ENCODE measurements around the gene PHF2.

The PHF2 gene

DNA sequence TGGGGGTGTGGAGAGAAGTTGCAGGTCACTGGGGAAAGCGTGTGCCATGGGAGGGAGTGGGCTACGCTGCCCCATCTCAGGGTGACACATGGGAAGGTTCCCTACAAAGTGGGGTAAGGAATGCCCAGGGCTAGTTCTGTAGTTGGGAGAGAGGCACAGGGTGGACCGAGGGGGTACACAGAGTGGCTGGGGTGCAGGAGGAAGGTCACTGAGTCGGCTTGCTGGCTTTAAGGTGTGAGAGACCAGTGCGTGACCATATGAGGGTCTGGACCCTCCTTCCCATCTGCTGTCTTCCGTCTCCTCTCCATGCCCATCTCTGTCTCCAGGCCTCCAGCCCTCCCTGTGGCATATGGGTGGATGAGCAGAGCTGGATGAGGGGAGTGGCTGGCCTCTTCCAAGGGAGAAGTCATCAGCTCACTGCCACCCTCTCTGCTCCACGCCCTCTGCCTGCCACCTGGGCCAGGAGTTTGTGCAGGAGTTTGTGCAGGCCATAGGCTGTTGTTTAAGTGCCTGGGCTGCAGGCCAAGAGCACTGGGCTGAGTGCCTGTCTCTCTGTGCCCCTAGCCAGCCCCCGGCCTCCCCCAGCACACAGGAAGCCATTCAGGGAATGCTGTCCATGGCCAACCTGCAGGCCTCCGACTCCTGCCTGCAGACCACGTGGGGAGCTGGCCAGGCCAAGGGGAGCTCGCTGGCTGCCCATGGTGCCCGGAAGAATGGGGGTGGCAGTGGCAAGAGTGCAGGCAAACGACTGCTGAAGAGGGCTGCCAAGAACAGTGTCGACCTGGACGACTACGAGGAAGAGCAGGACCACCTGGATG, 96.8 kb downstream of the PHF2 start:
- TF ChIP-seq, protein P1, sequence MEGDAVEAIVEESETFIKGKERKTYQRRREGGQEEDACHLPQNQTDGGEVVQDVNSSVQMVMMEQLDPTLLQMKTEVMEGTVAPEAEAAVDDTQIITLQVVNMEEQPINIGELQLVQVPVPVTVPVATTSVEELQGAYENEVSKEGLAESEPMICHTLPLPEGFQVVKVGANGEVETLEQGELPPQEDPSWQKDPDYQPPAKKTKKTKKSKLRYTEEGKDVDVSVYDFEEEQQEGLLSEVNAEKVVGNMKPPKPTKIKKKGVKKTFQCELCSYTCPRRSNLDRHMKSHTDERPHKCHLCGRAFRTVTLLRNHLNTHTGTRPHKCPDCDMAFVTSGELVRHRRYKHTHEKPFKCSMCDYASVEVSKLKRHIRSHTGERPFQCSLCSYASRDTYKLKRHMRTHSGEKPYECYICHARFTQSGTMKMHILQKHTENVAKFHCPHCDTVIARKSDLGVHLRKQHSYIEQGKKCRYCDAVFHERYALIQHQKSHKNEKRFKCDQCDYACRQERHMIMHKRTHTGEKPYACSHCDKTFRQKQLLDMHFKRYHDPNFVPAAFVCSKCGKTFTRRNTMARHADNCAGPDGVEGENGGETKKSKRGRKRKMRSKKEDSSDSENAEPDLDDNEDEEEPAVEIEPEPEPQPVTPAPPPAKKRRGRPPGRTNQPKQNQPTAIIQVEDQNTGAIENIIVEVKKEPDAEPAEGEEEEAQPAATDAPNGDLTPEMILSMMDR (IDR thresholded peaks at IDR 0.05; ENCODE audit: low read depth, low read length): no peak
- no peak overlapping the region for H3K4me3 ChIP-seq (ENCODE audit: low read depth, low read length)

- TF ChIP-seq, protein P1 (IDR thresholded peaks at IDR 0.05; ENCODE audit: low read depth, low read length): no peak
- no peak overlapping the region for H3K4me3 ChIP-seq (ENCODE audit: low read depth, low read length)
These were observed 97.5 kb downstream of the PHF2 start for GRCh38 chr9:93673839-93674334.

DNA sequence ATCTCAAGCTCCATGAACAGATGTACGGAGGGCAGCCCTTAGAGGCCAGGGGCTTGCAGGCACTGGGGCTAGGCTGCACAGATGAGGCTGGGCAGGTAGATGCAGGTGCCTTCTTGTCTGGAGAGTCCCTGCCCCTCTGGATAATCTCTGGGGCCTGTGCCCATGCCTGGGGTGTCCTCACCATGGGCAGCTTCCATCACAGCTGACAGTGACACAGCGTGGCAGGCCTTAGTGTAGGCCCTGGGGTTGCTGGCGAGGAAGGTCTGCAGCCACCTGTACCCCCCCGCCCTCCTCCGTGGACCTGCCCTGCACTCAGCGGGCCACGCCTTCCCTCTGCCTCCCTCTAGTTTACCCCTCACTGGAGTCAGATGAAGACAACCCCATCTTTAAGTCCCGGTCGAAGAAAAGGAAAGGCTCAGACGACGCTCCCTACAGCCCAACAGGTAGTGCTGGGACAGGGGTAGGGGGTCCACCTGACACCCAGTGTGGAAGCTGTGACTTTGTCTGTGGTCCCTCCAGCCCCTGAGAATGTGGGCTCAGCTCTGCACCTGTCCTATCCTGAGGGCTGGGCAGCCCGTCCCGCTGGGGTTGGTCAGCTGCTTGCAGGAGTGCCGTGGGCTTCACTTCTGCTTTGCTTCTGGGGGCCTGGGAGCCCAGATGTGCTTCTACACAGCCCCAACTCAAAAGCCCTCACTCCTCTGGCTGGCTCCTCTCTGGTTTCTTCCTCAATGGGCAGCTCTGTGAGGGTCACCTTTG, 98.4 kb downstream of the PHF2 start:
- TF ChIP-seq, protein P1 (IDR thresholded peaks at IDR 0.05; ENCODE audit: low read depth, low read length): no peak
- H3K4me3 ChIP-seq (ENCODE audit: low read depth, low read length): no peak overlapping the region

GRCh38 chr9:93675336-93676150, 99.2 kb downstream of the PHF2 start:
- TF ChIP-seq, protein P1 (IDR thresholded peaks at IDR 0.05; ENCODE audit: low read depth, low read length): no peak
- H3K4me3 ChIP-seq (ENCODE audit: low read depth, low read length): no peak overlapping the region

DNA sequence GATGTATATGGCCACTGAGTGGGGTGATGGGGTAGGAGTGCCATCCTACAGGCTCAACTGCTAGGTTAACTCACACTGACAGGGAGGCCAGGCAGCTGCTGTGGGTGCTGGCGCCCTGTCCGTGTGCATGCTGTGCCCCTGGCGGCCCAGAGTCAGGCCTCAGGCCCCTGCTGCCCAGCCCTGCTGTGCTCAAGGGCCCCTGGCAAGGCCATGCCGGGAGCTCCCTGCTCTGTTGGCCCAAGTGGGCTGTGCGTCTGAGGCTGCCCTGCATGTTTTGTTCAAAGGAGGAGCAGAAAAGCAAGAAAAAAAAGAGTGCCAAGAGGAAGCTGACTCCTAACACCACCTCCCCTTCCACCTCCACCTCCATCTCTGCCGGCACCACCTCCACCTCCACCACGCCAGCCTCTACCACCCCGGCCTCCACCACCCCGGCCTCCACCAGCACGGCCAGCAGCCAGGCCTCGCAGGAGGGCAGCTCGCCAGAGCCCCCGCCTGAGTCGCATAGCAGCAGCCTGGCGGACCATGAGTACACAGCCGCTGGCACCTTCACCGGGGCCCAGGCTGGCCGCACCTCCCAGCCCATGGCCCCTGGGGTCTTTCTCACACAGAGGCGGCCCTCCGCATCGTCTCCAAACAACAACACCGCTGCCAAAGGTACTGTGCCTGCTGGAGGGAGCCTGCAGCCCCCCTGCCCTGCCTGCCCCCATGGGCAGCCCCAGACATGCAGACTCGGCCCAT, 100.1 kb downstream of the PHF2 start:
- H3K4me3 ChIP-seq (ENCODE audit: low read depth, low read length): no peak overlapping the region
- TF ChIP-seq, protein P1 (IDR thresholded peaks at IDR 0.05; ENCODE audit: low read depth, low read length): no peak

GRCh38 chr9:93677048-93677571, 100.7 kb downstream of the PHF2 start:
- TF ChIP-seq, protein P1 (IDR thresholded peaks at IDR 0.05; ENCODE audit: low read depth, low read length): no peak
- H3K4me3 ChIP-seq (ENCODE audit: low read depth, low read length): no peak overlapping the region
